UCSD-AML1 (cell line): ENCODE measurements around the gene MORN1.

Source experiments
- DNase-seq: peaks from one replicate; lab custom pipeline; 2025; ENCODE audit not compliant: unreplicated experiment; lab: John Stamatoyannopoulos, UW

Gene MORN1

DNA sequence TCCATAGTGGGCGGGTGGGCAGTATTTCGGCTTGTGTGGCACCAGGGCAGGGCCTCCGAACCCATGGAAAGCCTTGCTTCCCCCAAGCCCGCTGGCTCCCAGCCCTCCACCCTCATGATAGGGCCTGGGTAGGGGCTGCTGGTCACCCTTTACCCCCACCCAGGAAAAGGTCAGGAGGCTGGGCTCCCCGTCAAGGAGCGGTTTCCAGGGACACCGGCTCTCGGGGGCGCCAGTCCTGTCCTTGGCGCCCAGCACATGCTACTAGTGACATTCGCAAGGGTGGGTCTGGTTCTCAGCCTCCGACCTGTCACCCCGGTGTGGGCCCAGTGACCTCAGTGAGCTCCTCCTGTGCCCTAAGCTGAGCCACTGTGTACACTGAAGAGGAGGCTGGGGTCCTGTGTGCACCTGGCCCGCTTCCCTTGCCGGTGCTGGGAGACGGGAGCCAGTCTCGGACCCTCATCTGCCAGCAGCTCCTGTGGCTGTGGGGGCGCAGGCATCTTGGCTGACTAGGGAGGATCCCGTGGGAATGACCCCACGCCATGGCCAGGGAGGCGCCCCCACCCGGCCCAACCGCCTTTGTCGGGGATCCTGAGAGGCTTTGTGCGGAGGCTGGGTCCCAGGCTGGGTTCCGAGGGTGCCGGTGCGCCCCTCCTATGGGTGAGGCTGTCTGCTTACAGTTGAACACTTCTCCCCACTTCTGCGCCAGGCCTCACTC lies 108.6 kb downstream of the MORN1 start:
- DNase-seq, result no peak

DNA sequence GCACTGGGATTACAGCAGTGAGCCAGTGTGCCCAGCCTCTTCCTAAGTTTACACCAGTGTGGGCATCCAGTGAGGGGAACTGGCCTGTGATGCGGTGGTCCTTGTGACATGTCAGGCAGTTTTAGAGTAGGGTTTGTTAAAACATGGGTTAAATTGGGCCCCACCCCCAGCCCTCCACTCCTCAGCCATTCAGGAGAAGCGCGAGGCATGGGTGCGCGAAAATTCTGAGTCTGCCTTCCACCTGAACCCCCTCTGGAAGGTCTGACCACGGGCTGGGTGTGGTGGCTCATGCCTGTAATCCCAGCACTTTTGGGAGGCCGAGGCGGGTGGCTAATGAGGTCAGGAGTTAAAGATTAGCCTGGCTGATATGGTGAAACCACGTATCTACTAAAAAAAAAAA lies 111.5 kb downstream of the MORN1 start:
- DNase-seq, result no peak

DNA sequence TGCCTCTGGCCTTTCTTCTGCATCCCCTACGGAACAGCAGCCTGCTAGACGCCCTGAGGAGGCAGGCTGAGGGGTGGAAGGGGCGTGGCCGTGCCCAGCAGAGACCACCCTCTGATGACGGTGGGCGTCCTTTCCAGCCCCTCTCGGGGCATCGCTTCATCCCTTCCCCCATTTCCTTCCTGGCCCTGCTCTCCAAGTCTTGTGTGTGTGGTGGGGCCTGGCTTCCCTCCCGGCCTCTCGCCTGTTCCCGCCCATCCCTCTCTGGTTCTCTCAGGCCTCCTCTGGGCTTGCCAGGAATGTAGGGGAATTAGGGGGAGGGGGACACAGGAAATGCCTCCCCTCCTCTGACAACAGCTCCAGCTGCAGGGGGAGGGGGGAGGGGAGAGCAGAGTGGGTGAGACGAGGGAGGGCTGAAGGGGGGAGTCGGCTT lies 112.1 kb downstream of the MORN1 start:
- DNase-seq, result peak; percentile 83

DNA sequence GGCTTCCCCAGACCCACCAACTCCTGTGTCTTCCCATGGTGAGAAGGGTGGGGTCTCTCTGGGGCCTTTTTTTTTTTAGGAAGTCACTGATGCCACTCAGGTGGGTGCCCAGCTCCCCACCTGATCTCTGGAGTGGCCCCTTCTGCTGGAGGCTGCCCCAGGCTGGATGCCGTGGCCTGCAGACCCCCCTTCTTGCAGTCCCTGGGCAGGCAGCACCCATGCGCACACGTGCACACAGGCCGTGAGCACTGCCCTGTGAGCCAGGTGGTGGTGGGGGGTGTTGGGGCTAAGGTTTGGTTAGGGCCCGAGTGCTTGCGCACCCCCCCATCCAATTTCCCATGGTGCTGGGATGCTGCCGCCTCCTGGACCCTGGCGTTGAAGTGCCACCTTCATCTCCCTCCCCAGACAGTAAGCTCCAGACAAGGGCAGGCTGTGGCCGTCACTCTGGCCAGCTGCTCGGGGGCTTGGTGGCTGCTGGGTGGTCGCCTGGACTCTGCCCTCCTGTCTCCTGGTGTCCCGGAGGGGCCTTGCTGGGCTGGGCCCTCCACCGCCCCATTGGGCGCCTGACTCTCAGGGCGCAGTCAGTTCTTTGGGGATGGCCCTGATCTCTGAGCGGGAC lies 112.7 kb downstream of the MORN1 start:
- no peak for DNase-seq

DNA sequence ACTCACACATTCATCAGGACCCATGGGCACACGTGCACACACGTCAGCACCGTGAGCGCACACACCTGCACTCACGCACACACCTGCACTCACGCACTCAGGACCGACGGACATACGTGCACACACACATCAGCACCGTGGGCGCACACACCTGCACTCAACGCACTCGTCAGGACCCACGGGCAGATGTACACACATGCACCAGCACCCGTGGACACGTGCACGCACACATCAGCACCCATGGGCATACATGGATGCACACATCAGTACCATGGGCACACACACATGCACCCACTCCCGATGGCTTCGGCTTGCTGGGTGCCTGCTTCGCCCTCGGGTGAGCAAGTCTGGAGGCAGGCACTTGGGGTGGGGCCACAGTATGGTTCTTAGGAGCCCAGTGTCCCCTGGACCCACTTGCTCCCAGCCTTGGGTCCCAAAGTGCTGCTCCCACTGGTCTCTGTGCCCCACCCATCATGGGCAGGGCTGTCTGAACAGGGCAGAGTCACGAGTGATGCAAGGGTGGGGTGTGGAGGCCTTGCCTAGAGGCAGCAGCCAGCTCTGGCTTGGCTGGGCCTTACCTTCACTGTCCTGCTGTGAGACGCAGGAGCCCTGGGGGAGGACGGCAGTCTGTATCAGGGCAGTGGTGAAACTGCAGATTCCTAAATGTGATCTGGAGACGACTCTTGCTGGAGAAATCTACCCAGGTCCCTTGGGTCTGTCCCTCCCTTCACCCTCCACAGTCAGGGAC lies 113.4 kb downstream of the MORN1 start:
- DNase-seq, result no peak

DNA sequence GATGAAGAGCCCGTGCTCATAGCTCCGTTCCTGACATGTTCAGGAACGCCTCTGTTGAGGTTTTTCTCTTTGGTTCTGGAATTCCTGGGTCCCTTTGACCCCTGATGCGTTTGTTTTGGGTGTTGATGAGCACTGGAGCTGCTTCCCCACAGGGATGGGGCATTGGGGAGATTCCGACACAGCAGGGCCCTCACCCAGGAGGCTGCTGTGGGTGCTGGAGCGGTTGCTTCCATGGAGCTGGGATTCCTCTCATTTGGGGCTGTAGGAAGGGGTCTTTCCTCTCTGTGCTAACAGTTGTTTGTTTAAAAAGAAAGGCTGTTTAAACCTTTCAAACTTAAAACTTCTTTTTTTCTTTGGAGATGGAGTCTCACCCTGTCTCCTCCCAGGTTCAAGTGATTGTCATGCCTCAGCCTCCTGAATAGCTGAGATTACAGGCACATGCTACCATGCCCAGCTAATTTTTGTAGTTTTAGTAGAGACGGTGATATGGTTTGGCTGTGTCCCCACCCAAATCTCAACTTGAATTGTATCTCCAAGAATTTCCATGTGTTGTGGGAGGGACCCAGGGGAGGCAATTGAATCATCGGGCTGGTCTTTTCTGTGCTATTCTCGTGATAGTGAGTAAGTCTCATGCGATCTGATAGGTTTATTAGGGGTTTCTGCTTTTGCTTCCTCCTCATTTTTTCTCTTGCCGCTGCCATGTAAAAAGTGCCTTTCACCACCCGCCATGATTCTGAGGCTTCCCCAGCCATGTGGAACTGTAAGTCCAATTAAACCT lies 114.4 kb downstream of the MORN1 start:
- DNase-seq, result no peak

DNA sequence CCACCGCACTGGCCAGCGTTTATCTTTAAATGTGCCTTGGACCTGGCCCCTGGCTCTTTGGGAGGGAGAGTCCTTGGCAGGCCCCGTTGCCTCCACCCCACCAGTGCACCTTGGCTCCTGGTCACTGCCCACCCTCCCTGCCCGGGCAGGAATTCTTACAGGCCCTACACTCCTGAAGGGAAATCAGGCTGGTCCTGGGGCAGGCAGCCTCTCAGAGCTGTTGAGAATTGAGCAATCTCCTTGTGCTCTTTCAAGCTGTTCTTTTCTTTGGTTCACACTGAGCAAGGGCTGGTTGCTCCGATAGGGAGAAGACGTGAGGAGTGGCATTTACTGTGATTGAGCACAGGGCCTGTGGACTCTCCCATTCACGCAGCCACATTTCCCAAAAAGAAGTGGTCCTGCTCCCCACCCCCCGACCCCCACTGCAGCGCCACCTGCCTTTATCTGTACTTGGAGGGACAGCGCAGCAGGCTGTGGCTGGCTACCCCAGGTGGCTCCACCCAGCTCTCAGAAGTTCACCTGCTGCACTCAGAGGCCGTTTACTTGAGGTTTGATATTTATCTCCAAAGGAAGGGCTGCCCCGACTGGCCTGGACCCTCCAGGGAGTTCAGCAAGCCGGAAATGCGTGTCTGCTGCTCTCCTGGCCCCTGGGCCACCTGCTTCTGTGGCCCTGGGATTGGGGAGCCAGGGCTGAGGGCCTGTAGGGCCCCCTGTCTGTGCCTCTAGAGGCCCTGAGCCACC lies 115.4 kb downstream of the MORN1 start:
- DNase-seq, result no peak

DNA sequence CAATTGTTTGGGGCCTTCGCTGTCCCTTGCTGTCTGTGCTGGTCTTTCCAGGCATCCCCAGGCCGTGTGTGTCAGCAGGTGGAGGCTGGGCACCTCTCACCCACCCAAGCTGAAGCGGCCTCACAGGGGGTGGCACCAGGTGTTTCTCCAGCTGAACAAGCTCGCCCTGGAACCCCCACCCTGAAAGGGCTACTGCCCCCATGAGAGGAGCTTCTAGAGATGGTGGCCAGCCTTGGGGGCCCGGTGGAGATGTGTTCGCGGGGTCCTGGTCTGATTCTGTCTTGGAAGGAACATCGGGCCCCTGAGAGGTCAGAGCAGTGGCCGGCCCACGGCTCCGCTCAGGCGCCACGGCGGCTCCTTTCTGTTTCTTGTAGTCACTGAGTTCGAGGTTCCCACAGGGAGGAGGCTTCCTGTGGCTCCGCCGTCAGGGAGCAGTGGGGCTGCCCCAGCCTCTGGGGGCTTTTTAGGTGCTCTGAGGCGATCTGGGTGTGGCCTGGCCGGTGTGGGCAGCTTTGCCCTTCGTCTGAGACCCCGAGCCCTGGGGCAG lies 116.4 kb downstream of the MORN1 start:
- no peak for DNase-seq

DNA sequence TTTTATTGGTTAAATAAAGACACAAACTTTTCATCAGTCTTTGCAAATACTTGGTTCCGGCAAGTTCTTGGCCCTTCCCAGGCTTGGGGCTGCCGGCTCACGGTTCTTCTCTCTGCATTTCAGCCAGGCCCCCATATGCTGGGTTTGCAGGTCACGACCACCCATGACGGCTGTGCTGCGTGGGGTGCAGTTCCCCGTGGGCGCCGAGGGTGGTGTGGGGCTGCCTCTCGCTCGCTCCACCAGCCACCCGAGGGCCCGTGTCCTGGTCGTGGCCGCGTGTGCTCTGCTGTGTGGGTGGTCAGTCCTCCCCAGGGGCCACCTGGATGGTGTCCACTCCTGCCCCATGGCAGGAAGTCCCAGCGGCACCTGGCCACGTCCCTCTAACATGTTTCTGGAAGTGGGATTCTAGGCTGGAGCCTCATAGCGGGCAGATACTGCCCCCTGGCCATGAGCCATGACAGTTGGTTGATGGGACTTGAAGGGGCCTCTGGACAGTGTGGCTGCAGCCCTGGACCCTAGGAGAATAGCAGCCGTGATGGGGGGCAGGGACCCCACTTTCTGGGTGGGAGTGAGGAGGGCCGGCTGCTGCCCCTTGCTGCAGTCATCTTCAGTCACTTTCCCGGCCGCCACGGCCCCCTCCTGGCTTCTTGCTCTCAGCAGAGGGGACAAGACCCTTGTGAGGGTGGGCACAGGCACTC lies 117.0 kb downstream of the MORN1 start:
- no peak for DNase-seq

DNA sequence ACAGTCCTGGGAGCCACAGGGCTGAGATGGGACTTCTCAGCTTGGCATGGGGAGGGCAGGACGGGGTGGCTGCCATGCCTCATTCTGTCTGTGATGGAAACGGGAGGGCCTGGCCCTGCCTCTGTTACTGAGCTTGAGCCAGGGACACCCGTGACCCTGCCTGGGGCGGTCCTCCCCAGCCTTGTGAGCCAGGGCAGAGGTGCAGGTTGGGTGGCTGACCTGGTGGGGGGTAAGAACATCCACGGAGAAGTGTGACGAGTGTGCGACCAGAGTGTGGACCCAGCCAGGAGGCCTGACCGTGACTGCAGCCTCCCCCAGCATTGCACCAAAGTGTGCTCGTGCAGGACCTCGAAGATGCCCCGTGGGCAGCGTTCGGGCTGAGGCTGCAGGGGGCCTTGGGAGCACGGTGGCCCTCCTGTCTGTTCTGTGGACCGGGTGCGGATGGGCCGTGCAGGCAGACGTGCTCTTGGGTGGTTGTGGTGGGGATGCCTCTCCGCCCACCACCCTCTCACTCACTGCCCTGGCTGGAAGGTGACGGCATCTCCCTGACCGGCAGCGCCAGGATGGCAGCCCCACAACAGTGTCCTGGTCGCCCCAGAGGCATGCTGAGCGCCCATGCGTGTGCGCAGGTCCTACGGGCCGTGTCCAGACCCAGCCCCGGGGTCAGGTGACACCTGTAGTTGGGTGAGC lies 117.8 kb downstream of the MORN1 start:
- no peak for DNase-seq

DNA sequence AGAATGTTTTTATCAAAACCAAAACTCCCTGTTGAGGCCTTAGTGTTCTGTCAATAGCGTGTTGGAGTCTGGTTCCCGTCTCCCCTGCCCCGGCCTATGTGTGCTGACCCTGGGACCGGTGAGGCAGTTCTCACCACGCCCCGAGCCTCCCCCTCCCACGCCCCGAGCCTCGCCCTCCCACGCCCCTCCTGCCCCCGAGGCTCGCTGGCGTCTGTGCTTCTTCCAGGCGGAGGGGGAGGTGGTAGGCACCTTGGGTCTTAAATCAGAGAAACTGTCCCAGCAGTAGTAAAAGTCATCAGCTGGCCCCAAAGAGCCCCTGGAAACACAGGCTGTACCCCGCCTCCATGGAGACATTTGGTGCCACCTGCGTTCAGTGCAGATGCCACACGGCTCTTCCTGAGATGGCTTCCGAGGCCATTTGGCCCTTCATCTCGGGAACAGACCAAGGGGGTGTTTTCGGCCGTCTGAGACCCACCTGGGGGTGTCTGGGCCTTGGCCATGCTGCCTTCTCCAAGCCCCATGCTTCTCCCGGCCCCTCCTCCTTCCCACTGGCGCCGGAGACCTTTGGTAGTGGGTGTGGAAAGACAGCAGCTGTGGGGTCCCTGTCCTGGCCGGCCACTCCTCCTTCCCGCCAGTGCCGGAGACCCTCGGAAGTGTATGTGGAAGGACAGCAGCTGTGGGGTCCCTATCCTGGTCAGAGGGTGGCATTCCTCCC lies 118.5 kb downstream of the MORN1 start:
- no peak for DNase-seq

DNA sequence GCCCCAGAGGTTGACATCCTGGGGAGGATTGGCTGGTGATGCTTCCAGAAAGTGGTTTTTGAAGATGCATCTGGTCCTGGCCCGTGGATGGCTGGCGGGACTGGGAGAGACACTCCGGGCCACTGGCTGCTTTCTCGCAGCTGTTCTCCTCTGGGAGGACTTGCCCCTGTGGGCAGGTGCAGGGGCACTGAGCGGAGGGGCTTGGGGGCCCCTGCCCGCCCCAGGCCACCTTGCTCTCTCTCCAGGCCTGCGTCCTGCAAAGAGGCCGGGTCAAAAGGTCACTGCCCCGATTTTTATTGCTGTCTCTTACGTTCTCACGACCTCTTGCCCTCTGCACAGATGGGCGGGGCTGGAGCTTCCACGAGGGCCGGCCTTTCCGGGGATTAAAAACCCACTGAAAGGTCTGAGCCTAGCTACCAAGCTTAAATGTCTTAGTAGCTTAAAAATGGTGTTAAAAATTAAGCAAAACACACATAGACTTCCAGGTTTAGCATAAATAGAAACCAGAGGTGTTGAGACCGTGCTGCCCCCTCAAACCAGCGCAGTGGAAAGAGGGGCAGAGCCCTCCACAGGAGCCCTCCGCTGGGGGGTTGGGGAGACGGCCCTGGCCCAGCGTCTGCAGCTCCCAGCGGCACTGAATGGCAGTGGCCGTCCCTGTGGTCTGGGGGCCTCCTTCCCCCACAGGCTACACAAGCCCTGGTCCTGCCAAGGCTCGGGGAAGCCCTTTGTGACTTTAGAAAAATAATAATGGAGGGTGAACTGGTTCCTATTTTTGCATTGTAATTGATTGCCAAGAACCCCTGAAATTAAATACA lies 119.3 kb downstream of the MORN1 start:
- no peak for DNase-seq
